HepG2 (cell line): ENCODE results near the gene CLPTM1. TPM values are rescaled to one million over a fixed set of nuclear protein-coding genes. Genes with fewer than 3 reads are reported as not detected.

Source experiments
- ARID2 ChIP-seq: sonication (generic); formaldehyde crosslinking; IDR thresholded peaks from 2 replicates; pipeline ENCODE4 v1.8.1; 2022; ENCODE audit warnings: mild to moderate bottlenecking, missing genetic modification reagents, borderline replicate concordance
- ARNT ChIP-seq: fragments of 450-650 bp; IDR thresholded peaks from 2 replicates; pipeline ENCODE4 v1.6.1; 2017
- CREB1 ChIP-seq, 2 experiments: fragments of 450-650 bp in 1 of 2; IDR thresholded peaks; 2 replicates each; pipeline ENCODE4 v1.6.1; 2016 to 2017; ENCODE audit warnings: control low read depth in 1 of 2, mild to moderate bottlenecking in 1 of 2, missing compliant biosample characterization in 1 of 2, missing genetic modification characterization in 1 of 2
- E2F1 ChIP-seq: sonication (generic); formaldehyde crosslinking; IDR thresholded peaks from 2 replicates; pipeline ENCODE4 v1.5.0; 2020; ENCODE audit warnings: missing genetic modification reagents
- FOXC1 ChIP-seq: sonication (generic); formaldehyde crosslinking; IDR thresholded peaks from 2 replicates; pipeline ENCODE4 v1.8.0; 2022; ENCODE audit warnings: mild to moderate bottlenecking, missing genetic modification reagents, borderline replicate concordance
- HDAC1 ChIP-seq: sonication (generic); formaldehyde crosslinking; IDR thresholded peaks from 2 replicates; pipeline ENCODE4 v1.5.1; 2020; ENCODE audit warnings: mild to moderate bottlenecking, missing genetic modification reagents
- NPAS2 ChIP-seq: sonication (generic); formaldehyde crosslinking; IDR thresholded peaks from 2 replicates; pipeline ENCODE4 v1.8.0; 2022; ENCODE audit warnings: mild to moderate bottlenecking, missing genetic modification reagents, borderline replicate concordance
- PAF1 ChIP-seq: IDR thresholded peaks from 2 replicates; pipeline ENCODE4 v1.6.1; 2016; ENCODE audit warnings: missing genetic modification reagents, missing compliant biosample characterization
- POLR2AphosphoS5 ChIP-seq: IDR thresholded peaks from 2 replicates; pipeline ENCODE4 v1.6.1; 2012; ENCODE audit warnings: low read depth, low read length
- PRPF4 ChIP-seq: fragments of 200-400 bp; formaldehyde crosslinking; IDR thresholded peaks from 2 replicates; pipeline ENCODE4 v1.6.1; 2016; ENCODE audit warnings: low read length, low read depth; ENCODE audit not compliant: poor library complexity, severe bottlenecking
- RFX5 ChIP-seq: IDR thresholded peaks from 2 replicates; pipeline ENCODE4 v1.6.1; 2011; ENCODE audit warnings: low read depth, low read length, improper control_type of control experiment
- RXRA ChIP-seq: sonication (generic); formaldehyde crosslinking; IDR thresholded peaks from 2 replicates; pipeline ENCODE4 v1.5.1; 2020; ENCODE audit warnings: missing genetic modification reagents
- SALL2 ChIP-seq: sonication (generic); formaldehyde crosslinking; IDR thresholded peaks from 2 replicates; pipeline ENCODE4 v1.8.1; 2023; ENCODE audit warnings: mild to moderate bottlenecking, missing genetic modification reagents, inconsistent platforms
- ZFP36L1 ChIP-seq: sonication (generic); formaldehyde crosslinking; IDR thresholded peaks from 2 replicates; pipeline ENCODE4 v1.8.0; 2022; ENCODE audit warnings: mild to moderate bottlenecking, missing genetic modification reagents, moderate library complexity
- ZFYVE20 ChIP-seq: sonication (generic); formaldehyde crosslinking; IDR thresholded peaks from 2 replicates; pipeline ENCODE4 v1.8.0; 2023; ENCODE audit warnings: low read depth, mild to moderate bottlenecking, moderate library complexity, missing genetic modification reagents, borderline replicate concordance
- ZNF335 ChIP-seq: sonication (generic); formaldehyde crosslinking; IDR thresholded peaks from 2 replicates; pipeline ENCODE4 v1.4.0; 2020; ENCODE audit warnings: missing genetic modification reagents
- ZNF564 ChIP-seq: sonication (generic); formaldehyde crosslinking; IDR thresholded peaks from 2 replicates; pipeline ENCODE4 v1.8.1; 2023; ENCODE audit warnings: mild to moderate bottlenecking, missing genetic modification reagents
- polyA plus RNA-seq, 8 experiments: library from polyadenylated mRNA; depleted of rRNA in 3 of 8; stranded (reverse) in 7 of 8; unstranded in 1 of 8; fragments of >200 nt; fragmentation: Illumina TruSeq in 4 of 8; extraction: Trizol in 4 of 8; gene quantifications; 2 replicates each; pipeline versions ENCODE4 v1.2.1 to v1.2.3, GENCODE V29; 2011 to 2016; ENCODE audit warnings: low read depth in 4 of 8, missing spikeins in 1 of 8, mixed read lengths in 1 of 8; ENCODE audit not compliant: insufficient read depth in 1 of 8
- total RNA-seq, 5 experiments: library from RNA; depleted of rRNA; stranded (reverse); fragments of >200 nt; fragmentation: Illumina TruSeq; extraction: Trizol; gene quantifications; 2 replicates each; pipeline ENCODE4 v1.2.3, GENCODE V29; 2016; ENCODE audit warnings: low read depth in 1 of 5
- TF ChIP-seq, protein P1 (sequence below): sonication (generic); formaldehyde crosslinking; IDR thresholded peaks from 2 replicates; pipeline ENCODE4 v1.5.0; 2020; ENCODE audit warnings: mild to moderate bottlenecking, missing genetic modification reagents
- TF ChIP-seq, protein P2 (sequence below): sonication (generic); formaldehyde crosslinking; IDR thresholded peaks from 2 replicates; pipeline ENCODE4 v1.4.0; 2020; ENCODE audit warnings: missing genetic modification reagents

CLPTM1 gene
- total and polyA plus RNA-seq, 2 of the 13 experiments (the other 11 are each of a cell fraction or from before 2014, with no cell fraction given) = 34.9 to 42.8 TPM

GRCh38 chr19:44954649-44955504 lies at the start of gene CLPTM1 (continued):
- no peak; the same call in 1 of the 2 replicates for TF ChIP-seq PAF1 (CRISPR knock-in tag)
- TF ChIP-seq PRPF4 = no peak
- TF ChIP-seq NPAS2 (CRISPR knock-in tag) = 0 out of 2 replicates have a peak, but pooled peaks have one; percentile 41
- TF ChIP-seq SALL2 = peak; percentile 73
- TF ChIP-seq ARNT = no peak
- no peak for TF ChIP-seq ZFP36L1
- TF ChIP-seq E2F1 = no peak
- peak; percentile 85 for TF ChIP-seq HDAC1
- TF ChIP-seq CREB1 (IDR thresholded peaks at IDR 0.05) = peak; percentile 72; the same call in 1 of the 2 replicates
- peak; percentile 96 for TF ChIP-seq CREB1 (CRISPR knock-in tag; IDR thresholded peaks at IDR 0.05)
- TF ChIP-seq ZFYVE20 (CRISPR knock-in tag) = no peak
- TF ChIP-seq RFX5 = peak; percentile 15; the same call in 1 of the 2 replicates
- TF ChIP-seq ZNF335 (CRISPR knock-in tag) = no peak
- no peak for TF ChIP-seq RXRA
- TF ChIP-seq, protein P1, sequence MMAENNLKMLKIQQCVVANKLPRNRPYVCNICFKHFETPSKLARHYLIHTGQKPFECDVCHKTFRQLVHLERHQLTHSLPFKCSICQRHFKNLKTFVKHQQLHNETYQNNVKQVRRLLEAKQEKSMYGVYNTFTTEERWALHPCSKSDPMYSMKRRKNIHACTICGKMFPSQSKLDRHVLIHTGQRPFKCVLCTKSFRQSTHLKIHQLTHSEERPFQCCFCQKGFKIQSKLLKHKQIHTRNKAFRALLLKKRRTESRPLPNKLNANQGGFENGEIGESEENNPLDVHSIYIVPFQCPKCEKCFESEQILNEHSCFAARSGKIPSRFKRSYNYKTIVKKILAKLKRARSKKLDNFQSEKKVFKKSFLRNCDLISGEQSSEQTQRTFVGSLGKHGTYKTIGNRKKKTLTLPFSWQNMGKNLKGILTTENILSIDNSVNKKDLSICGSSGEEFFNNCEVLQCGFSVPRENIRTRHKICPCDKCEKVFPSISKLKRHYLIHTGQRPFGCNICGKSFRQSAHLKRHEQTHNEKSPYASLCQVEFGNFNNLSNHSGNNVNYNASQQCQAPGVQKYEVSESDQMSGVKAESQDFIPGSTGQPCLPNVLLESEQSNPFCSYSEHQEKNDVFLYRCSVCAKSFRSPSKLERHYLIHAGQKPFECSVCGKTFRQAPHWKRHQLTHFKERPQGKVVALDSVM = peak; percentile 17; the same call in 1 of the 2 replicates
- TF ChIP-seq POLR2AphosphoS5 = peak; percentile 71
- no peak for TF ChIP-seq ZNF564
- TF ChIP-seq ARID2 (CRISPR knock-in tag) = no peak
- TF ChIP-seq, protein P2, sequence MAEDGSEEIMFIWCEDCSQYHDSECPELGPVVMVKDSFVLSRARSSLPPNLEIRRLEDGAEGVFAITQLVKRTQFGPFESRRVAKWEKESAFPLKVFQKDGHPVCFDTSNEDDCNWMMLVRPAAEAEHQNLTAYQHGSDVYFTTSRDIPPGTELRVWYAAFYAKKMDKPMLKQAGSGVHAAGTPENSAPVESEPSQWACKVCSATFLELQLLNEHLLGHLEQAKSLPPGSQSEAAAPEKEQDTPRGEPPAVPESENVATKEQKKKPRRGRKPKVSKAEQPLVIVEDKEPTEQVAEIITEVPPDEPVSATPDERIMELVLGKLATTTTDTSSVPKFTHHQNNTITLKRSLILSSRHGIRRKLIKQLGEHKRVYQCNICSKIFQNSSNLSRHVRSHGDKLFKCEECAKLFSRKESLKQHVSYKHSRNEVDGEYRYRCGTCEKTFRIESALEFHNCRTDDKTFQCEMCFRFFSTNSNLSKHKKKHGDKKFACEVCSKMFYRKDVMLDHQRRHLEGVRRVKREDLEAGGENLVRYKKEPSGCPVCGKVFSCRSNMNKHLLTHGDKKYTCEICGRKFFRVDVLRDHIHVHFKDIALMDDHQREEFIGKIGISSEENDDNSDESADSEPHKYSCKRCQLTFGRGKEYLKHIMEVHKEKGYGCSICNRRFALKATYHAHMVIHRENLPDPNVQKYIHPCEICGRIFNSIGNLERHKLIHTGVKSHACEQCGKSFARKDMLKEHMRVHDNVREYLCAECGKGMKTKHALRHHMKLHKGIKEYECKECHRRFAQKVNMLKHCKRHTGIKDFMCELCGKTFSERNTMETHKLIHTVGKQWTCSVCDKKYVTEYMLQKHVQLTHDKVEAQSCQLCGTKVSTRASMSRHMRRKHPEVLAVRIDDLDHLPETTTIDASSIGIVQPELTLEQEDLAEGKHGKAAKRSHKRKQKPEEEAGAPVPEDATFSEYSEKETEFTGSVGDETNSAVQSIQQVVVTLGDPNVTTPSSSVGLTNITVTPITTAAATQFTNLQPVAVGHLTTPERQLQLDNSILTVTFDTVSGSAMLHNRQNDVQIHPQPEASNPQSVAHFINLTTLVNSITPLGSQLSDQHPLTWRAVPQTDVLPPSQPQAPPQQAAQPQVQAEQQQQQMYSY (CRISPR knock-in tag) = no peak
- peak; percentile 68; the same call in 1 of the 2 replicates for TF ChIP-seq FOXC1 (CRISPR knock-in tag)
